Measurements from ENCODE around the gene MAST4.

MAST4 gene

GRCh38 chr5:66874004-66874403, 277.8 kb downstream of the MAST4 start:
- no peak for DNase-seq (ENCODE audit: low spot score)

- DNase-seq (ENCODE audit: low spot score) = no peak
These were observed 279.1 kb downstream of the MAST4 start for GRCh38 chr5:66875315-66875714.

- no peak for DNase-seq (ENCODE audit: low spot score)
These were observed 280.1 kb downstream of the MAST4 start for GRCh38 chr5:66876266-66876807.

GRCh38 chr5:66877843-66878242, 281.6 kb downstream of the MAST4 start:
- DNase-seq (ENCODE audit: low spot score) = no peak

GRCh38 chr5:66880401-66880800, 284.2 kb downstream of the MAST4 start:
- no peak for DNase-seq (ENCODE audit: low spot score)

- no peak for DNase-seq (ENCODE audit: low spot score)
These were observed 285.4 kb downstream of the MAST4 start for GRCh38 chr5:66881480-66882161.

GRCh38 chr5:66882606-66883227, 286.5 kb downstream of the MAST4 start:
- no peak for DNase-seq (ENCODE audit: low spot score)

GRCh38 chr5:66884564-66885243, 288.5 kb downstream of the MAST4 start:
- no peak for DNase-seq (ENCODE audit: low spot score)

GRCh38 chr5:66886941-66887340, 290.7 kb downstream of the MAST4 start:
- DNase-seq (ENCODE audit: low spot score) = no peak

GRCh38 chr5:66888613-66889012, 292.4 kb downstream of the MAST4 start:
- DNase-seq (ENCODE audit: low spot score) = no peak

- DNase-seq (ENCODE audit: low spot score) = no peak
These were observed 292.9 kb downstream of the MAST4 start for GRCh38 chr5:66889056-66889455.

GRCh38 chr5:66889524-66889923, 293.3 kb downstream of the MAST4 start:
- DNase-seq (ENCODE audit: low spot score) = no peak

- no peak for DNase-seq (ENCODE audit: low spot score)
These were observed 295.2 kb downstream of the MAST4 start for GRCh38 chr5:66891184-66891925.

- no peak for DNase-seq (ENCODE audit: low spot score)
These were observed 296.5 kb downstream of the MAST4 start for GRCh38 chr5:66892716-66893115.

- DNase-seq (ENCODE audit: low spot score) = no peak
These were observed 298.5 kb downstream of the MAST4 start for GRCh38 chr5:66894480-66895240.

GRCh38 chr5:66896171-66896570, 300.0 kb downstream of the MAST4 start:
- no peak for DNase-seq (ENCODE audit: low spot score)

GRCh38 chr5:66897356-66897755, 301.2 kb downstream of the MAST4 start:
- no peak for DNase-seq (ENCODE audit: low spot score)

GRCh38 chr5:66898241-66898995, 302.2 kb downstream of the MAST4 start:
- no peak for DNase-seq (ENCODE audit: low spot score)

GRCh38 chr5:66903218-66903617, 307.0 kb downstream of the MAST4 start:
- no peak for DNase-seq (ENCODE audit: low spot score)

GRCh38 chr5:66903709-66904108, 307.5 kb downstream of the MAST4 start:
- no peak for DNase-seq (ENCODE audit: low spot score)

- no peak for DNase-seq (ENCODE audit: low spot score)
These were observed 308.0 kb downstream of the MAST4 start for GRCh38 chr5:66904189-66904588.

Data from pons (tissue), 1 donor.